H1 (cell line): ENCODE data around the gene ANK2. TPM values are rescaled to one million over a fixed set of nuclear protein-coding genes. Genes with fewer than 3 reads are reported as not detected.

Experiments
- KDM5A ChIP-seq: fragments of 200-600 bp; IDR thresholded peaks from 2 replicates; pipeline ENCODE4 v1.7.1; 2012; ENCODE audit warnings: mild to moderate bottlenecking, low read length, inconsistent platforms, mixed read lengths
- SIRT6 ChIP-seq: IDR thresholded peaks from one replicate; pipeline ENCODE4 v1.7.1; 2012; ENCODE audit warnings: low read length, inconsistent platforms
- polyA plus RNA-seq, 7 experiments: library from polyadenylated mRNA; depleted of rRNA in 3 of 7; stranded (reverse) in 5 of 7; unstranded in 2 of 7; fragments of >200 nt in 5 of 7; fragments of 200-250 nt in 2 of 7; gene quantifications; 1 replicate in 5 of 7; 2 replicates in 1 of 7; 4 replicates in 1 of 7; pipeline versions ENCODE4 v1.2.1 to v1.2.3, GENCODE V29; 2011 to 2013; ENCODE audit warnings: missing spikeins in 2 of 7, mixed read lengths in 2 of 7
- total RNA-seq: library from RNA; stranded (reverse); fragmentation: NEBNext Ultra II Directional; extraction: Animal tissue kit (Norgen Biotek cat#: 25700); gene quantifications from 2 replicates; pipeline ENCODE4 v1.2.1, GENCODE V29; 2021

ANK2 gene
- total and polyA plus RNA-seq, 2 of the 8 experiments (the other 6 are each of a cell fraction or from before 2014, with no cell fraction given), result 14.2 to 35.1 TPM

DNA sequence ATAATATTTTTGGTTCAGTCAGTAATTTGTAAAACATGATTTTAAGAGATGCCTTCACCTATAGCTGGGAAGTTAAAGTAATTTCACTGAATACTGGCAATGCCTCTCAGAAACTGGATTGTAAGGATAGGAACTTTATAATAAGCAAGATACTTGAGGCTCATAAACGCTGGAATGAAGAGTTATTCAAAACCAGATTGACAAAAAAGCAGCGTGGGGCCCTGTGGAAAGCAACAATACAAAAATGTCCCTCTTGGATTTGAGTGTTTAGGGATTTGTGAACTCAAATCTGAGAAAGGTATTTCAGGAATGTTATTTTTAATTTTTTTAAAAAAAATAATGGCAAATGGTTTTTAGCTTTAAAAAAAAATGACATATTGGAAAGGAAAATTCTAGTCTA, 94.6 kb downstream of the ANK2 start (continued):
- TF ChIP-seq KDM5A (no peak), SIRT6 (no peak)
- TF ChIP-seq, all 59 proteins: peak for 0
